ENCODE measurements around the gene PP2D1. TPM values are rescaled to one million over a fixed set of nuclear protein-coding genes. Genes with fewer than 3 reads are reported as not detected.

The PP2D1 gene
- total RNA-seq, 4 donors from 2014 or later: not detected

- H3K9me3 ChIP-seq: no peaks in the 10 kb centered on the region
- H3K27me3 ChIP-seq: no peaks in the 10 kb centered on the region
- H3K4me1 ChIP-seq: peaks cover 0 to 48% (median 37%) of the 10 kb centered on the region in 4 donors
- peak overlapping the region; percentile 76 to 97 (median 88) for H3K4me3 ChIP-seq
- no peaks in the 10 kb centered on the region for H3K36me3 ChIP-seq
- peak in 1 of 2 donors; percentile 65 for TF ChIP-seq EP300 (IDR thresholded peaks at IDR 0.05)
- TF ChIP-seq POLR2A (IDR thresholded peaks at IDR 0.05): peak in 1 of 2 donors; percentile 41
- TF ChIP-seq CTCF (IDR thresholded peaks at IDR 0.05): peak in 1 of 5 experiments; percentile 30
- 0 to 1% methylated on average over 20 to 41 of the region's 64 CpGs for WGBS, 2 donors
- peak overlapping the region; percentile 92 to 99 (median 98) for H3K27ac ChIP-seq
- DNase-seq (ENCODE audit: low spot score in 2 of 2): peak; percentile 65 to 68
Measured at GRCh38 chr3:20040548-20041196, 28.6 kb upstream of the PP2D1 start.

DNA sequence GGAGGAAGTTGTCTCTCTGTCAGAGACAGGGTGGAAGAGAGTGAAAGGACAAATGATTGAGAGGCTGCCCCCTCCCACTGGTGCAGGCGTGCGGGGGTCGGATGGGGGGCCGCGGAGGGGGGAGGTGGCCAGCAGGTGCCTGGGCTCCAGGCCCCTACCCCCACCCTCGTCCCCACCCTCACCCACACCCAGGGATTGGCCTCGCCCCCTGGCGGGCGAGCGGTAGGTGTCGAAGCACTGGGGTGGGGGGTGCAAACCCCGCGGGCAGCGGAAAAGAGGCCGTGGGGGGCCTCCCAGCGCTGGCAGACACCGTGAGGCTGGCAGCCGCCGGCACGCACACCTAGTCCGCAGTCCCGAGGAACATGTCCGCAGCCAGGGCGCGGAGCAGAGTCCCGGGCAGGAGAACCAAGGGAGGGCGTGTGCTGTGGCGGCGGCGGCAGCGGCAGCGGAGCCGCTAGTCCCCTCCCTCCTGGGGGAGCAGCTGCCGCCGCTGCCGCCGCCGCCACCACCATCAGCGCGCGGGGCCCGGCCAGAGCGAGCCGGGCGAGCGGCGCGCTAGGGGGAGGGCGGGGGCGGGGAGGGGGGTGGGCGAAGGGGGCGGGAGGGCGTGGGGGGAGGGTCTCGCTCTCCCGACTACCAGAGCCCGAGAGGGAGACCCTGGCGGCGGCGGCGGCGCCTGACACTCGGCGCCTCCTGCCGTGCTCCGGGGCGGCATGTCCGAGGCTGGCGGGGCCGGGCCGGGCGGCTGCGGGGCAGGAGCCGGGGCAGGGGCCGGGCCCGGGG, 27.9 kb upstream of the PP2D1 start, which contains the start of gene KAT2B:
Gene KAT2B (plus strand): TSS at position 682 of the 783 bp plus-strand sequence. CDS start 32 bp downstream, at position 714.
- H3K27ac ChIP-seq: peak within 1 kb of the TSS; percentile 92 to 99 (median 98)
- H3K27me3 ChIP-seq: no peaks in the 10 kb centered on the region
- TF ChIP-seq CTCF (IDR thresholded peaks at IDR 0.05) (peak; percentile 70 to 85 (median 82)), POLR2A (IDR thresholded peaks at IDR 0.05) (peak; percentile 55 to 59), EP300 (IDR thresholded peaks at IDR 0.05) (peak in 1 of 2 donors; percentile 89)
- DNase-seq (ENCODE audit: low spot score in 2 of 2): peak; percentile 63 to 65
- H3K4me3 ChIP-seq: peak within 1 kb of the TSS; percentile 84 to 97 (median 88)
- H3K9me3 ChIP-seq: no peaks in the 10 kb centered on the region
- H3K4me1 ChIP-seq: peaks cover 0 to 48% (median 36%) of the 10 kb centered on the region in 4 donors
- WGBS, 2 donors: 0% methylated on average over 15 to 31 of the region's 75 CpGs
- H3K36me3 ChIP-seq: no peaks in the 10 kb centered on the region

DNA sequence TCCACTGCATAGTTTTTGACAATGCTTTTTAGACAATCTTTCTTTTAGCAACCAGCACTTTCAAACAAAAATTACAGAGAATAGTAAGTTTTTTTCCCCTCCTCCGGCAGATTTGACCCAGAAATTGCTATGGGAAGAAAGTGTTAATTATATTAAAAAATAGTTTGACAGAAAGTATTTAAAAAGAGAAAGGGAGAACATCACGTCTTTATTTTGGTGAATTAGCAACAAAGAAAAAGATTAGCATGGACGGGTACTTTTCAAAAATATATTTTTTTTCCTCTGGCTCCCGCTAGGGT, 27.4 kb upstream of the PP2D1 start:
- Histone ChIP-seq H3K9me3 (no peaks in the 10 kb centered on the region), H3K27me3 (no peaks in the 10 kb centered on the region), H3K4me1 (peaks cover 0 to 42% (median 32%) of the 10 kb centered on the region in 4 donors), H3K36me3 (no peaks in the 10 kb centered on the region), H3K4me3 (peak overlapping the region; percentile 84 to 97 (median 88)), H3K27ac (peak overlapping the region; percentile 92 to 99 (median 98))
- 0 to 1% methylated on average over 4 of the region's 4 CpGs for WGBS, 2 donors
- no peak for DNase-seq (ENCODE audit: low spot score in 2 of 2)
- no peak for TF ChIP-seq CTCF (IDR thresholded peaks at IDR 0.05)
- no peak for TF ChIP-seq POLR2A (IDR thresholded peaks at IDR 0.05)
- TF ChIP-seq EP300 (IDR thresholded peaks at IDR 0.05): no peak

DNA sequence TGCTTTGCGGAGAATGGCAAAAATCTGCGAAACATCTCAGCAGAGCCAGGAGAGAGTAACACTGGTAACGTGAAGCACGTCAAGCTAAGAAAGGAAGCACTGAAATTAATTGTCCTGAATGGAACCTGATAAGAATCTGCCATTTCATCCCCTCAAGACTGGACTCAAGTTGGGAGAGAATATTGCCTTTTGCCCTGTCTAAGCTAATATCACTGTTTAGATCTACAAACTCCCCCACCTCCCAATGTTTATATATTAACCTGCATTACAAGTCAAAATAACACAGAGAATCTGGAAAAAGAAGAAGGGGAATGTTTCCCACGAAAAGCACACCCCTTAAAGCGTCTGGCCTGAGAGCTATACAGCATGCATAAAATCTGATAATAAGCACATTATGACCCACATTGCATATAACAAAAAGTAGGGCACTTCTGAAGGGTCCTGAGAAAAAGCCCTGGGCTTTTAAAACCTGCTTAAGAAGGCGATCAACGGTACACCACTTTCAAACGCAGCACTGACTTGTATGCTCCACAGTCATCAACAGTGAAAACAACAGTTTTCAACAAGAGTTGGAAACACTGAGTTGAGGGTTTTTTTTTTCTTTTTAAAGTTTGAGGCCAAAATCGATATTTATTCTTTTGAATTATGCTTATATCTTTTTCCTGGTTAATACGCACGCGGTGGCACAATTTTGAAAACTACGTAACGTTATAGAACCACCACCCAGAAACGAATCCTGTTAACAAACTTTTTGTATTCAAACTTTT, 26.8 kb upstream of the PP2D1 start:
- WGBS, 2 donors: 9 to 15% methylated on average over 16 of the region's 16 CpGs
- H3K27me3 ChIP-seq: no peaks in the 10 kb centered on the region
- peak overlapping the region; percentile 84 to 97 (median 88) for H3K4me3 ChIP-seq
- peaks cover 0 to 37% (median 27%) of the 10 kb centered on the region in 4 donors for H3K4me1 ChIP-seq
- no peaks in the 10 kb centered on the region for H3K36me3 ChIP-seq
- H3K27ac ChIP-seq: peak overlapping the region; percentile 92 to 99 (median 98)
- DNase-seq (ENCODE audit: low spot score in 2 of 2): no peak
- no peaks in the 10 kb centered on the region for H3K9me3 ChIP-seq
- TF ChIP-seq POLR2A (IDR thresholded peaks at IDR 0.05) (no peak), EP300 (IDR thresholded peaks at IDR 0.05) (no peak), CTCF (IDR thresholded peaks at IDR 0.05) (no peak)

Data from tibial nerve (tissue), 4 donors.